ENCODE measurements around the gene POLR3B. TPM values are rescaled to one million over a fixed set of nuclear protein-coding genes. Genes with fewer than 3 reads are reported as not detected.

The POLR3B gene
- total and polyA plus RNA-seq, 2 experiments from 2014 or later: 4.0 to 14.6 TPM

- H4K20me1 ChIP-seq (replicated peaks; ENCODE audit: insufficient read depth): no peaks in the 10 kb centered on the region
- H3K79me2 ChIP-seq (replicated peaks; ENCODE audit: insufficient read depth): no peaks in the 10 kb centered on the region
- no peak for TF ChIP-seq CTCF (conservative IDR thresholded peaks at IDR 0.05; ENCODE audit: low read depth in 2 of 2)
- TF ChIP-seq ZNF331 (CRISPR knock-in tag; IDR thresholded peaks at IDR 0.05; ENCODE audit: low read depth): no peak
- no peak for TF ChIP-seq EZH2phosphoT487 (IDR thresholded peaks at IDR 0.05; ENCODE audit: unreplicated experiment)
- TF ChIP-seq POLR2AphosphoS5 (IDR thresholded peaks at IDR 0.05; ENCODE audit: low read depth): no peak
- no peak for TF ChIP-seq STAT1 (IDR thresholded peaks at IDR 0.05; ENCODE audit: unreplicated experiment)
- no peak for TF ChIP-seq ETS1 (IDR thresholded peaks at IDR 0.05)
- no peak for TF ChIP-seq CREB1 (CRISPR knock-in tag; IDR thresholded peaks at IDR 0.05; ENCODE audit: low read depth)
- no peak for TF ChIP-seq ZNF114 (CRISPR knock-in tag; IDR thresholded peaks at IDR 0.05)
- no peak for TF ChIP-seq REST (IDR thresholded peaks at IDR 0.05; ENCODE audit: unreplicated experiment)
- no peak for TF ChIP-seq EZH2 (IDR thresholded peaks at IDR 0.05; ENCODE audit: low read depth, unreplicated experiment)
- no peak for TF ChIP-seq JUNB (IDR thresholded peaks at IDR 0.05; ENCODE audit: unreplicated experiment)
- TF ChIP-seq NANOG (IDR thresholded peaks at IDR 0.05; ENCODE audit: borderline replicate concordance): no peak
- TF ChIP-seq, protein P1, sequence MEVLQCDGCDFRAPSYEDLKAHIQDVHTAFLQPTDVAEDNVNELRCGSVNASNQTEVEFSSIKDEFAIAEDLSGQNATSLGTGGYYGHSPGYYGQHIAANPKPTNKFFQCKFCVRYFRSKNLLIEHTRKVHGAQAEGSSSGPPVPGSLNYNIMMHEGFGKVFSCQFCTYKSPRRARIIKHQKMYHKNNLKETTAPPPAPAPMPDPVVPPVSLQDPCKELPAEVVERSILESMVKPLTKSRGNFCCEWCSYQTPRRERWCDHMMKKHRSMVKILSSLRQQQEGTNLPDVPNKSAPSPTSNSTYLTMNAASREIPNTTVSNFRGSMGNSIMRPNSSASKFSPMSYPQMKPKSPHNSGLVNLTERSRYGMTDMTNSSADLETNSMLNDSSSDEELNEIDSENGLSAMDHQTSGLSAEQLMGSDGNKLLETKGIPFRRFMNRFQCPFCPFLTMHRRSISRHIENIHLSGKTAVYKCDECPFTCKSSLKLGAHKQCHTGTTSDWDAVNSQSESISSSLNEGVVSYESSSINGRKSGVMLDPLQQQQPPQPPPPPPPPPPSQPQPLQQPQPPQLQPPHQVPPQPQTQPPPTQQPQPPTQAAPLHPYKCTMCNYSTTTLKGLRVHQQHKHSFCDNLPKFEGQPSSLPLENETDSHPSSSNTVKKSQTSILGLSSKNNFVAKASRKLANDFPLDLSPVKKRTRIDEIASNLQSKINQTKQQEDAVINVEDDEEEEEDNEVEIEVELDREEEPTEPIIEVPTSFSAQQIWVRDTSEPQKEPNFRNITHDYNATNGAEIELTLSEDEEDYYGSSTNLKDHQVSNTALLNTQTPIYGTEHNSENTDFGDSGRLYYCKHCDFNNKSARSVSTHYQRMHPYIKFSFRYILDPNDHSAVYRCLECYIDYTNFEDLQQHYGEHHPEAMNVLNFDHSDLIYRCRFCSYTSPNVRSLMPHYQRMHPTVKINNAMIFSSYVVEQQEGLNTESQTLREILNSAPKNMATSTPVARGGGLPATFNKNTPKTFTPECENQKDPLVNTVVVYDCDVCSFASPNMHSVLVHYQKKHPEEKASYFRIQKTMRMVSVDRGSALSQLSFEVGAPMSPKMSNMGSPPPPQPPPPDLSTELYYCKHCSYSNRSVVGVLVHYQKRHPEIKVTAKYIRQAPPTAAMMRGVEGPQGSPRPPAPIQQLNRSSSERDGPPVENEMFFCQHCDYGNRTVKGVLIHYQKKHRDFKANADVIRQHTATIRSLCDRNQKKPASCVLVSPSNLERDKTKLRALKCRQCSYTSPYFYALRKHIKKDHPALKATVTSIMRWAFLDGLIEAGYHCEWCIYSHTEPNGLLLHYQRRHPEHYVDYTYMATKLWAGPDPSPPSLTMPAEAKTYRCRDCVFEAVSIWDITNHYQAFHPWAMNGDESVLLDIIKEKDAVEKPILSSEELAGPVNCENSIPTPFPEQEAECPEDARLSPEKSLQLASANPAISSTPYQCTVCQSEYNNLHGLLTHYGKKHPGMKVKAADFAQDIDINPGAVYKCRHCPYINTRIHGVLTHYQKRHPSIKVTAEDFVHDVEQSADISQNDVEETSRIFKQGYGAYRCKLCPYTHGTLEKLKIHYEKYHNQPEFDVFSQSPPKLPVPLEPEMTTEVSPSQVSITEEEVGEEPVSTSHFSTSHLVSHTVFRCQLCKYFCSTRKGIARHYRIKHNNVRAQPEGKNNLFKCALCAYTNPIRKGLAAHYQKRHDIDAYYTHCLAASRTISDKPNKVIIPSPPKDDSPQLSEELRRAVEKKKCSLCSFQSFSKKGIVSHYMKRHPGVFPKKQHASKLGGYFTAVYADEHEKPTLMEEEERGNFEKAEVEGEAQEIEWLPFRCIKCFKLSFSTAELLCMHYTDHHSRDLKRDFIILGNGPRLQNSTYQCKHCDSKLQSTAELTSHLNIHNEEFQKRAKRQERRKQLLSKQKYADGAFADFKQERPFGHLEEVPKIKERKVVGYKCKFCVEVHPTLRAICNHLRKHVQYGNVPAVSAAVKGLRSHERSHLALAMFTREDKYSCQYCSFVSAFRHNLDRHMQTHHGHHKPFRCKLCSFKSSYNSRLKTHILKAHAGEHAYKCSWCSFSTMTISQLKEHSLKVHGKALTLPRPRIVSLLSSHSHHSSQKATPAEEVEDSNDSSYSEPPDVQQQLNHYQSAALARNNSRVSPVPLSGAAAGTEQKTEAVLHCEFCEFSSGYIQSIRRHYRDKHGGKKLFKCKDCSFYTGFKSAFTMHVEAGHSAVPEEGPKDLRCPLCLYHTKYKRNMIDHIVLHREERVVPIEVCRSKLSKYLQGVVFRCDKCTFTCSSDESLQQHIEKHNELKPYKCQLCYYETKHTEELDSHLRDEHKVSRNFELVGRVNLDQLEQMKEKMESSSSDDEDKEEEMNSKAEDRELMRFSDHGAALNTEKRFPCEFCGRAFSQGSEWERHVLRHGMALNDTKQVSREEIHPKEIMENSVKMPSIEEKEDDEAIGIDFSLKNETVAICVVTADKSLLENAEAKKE (CRISPR knock-in tag; IDR thresholded peaks at IDR 0.05): no peak
- no peaks in the 10 kb centered on the region for H3K27me3 ChIP-seq (ENCODE audit: insufficient read depth)
- H3K27ac Mint-ChIP-seq: no peak overlapping the region
- ATAC-seq: no peak
- H3K4me3 Mint-ChIP-seq: no peak overlapping the region
- H3K36me3 ChIP-seq (ENCODE audit: insufficient read depth): no peaks in the 10 kb centered on the region
- H3K4me1 ChIP-seq (ENCODE audit: insufficient read depth): peaks cover 7% of the 10 kb centered on the region; the same call in 1 of the 2 replicates
- peaks cover 4% of the 10 kb centered on the region; the same call in 2 of the 3 replicates for H3K4me1 Mint-ChIP-seq
- H2AFZ ChIP-seq: no peak overlapping the region
- H3K9me2 ChIP-seq (ENCODE audit: insufficient read depth): no peaks in the 10 kb centered on the region
- H3K36me3 Mint-ChIP-seq (ENCODE audit: low read depth): peaks cover 13% of the 10 kb centered on the region
- DNase-seq (ENCODE audit: low spot score): no peak
- no peak overlapping the region for H3K4me3 ChIP-seq
- H3F3A ChIP-seq (replicated peaks; ENCODE audit: low read depth): no peaks in the 10 kb centered on the region
- no peak overlapping the region for H3K27ac ChIP-seq (ENCODE audit: low read depth)
- H3K9me3 Mint-ChIP-seq: no peaks in the 10 kb centered on the region
- peaks cover 2% of the 10 kb centered on the region for H3K27me3 Mint-ChIP-seq (ENCODE audit: insufficient read depth, low read depth, poor library complexity)
- H3K4me2 ChIP-seq: no peak overlapping the region
Measured at GRCh38 chr12:106386813-106387535, 29.4 kb downstream of the POLR3B start.

All from GM23338 (cell line).